NB4 (cell line): ENCODE measurements around the gene STX11.

Experiments
- DNase-seq: peaks from one replicate; pipeline ENCODE4 v3.0.0; 2010; ENCODE audit warnings: low read depth
- H3K4me3 ChIP-seq: one replicate; pipeline ENCODE4 v1.5.1; 2011; ENCODE audit warnings: mild to moderate bottlenecking, low read depth, low read length, moderate library complexity
- MYC ChIP-seq: IDR thresholded peaks from 2 replicates; pipeline ENCODE4 v1.6.1; 2011; ENCODE audit warnings: low read depth, low read length
- POLR2A ChIP-seq: IDR thresholded peaks from 2 replicates; pipeline ENCODE4 v1.6.1; 2011; ENCODE audit warnings: mild to moderate bottlenecking; ENCODE audit not compliant: insufficient read length; ENCODE audit errors: extremely low read depth
- TF ChIP-seq, protein P1 (sequence below): IDR thresholded peaks from 2 replicates; pipeline ENCODE4 v1.6.1; 2011; ENCODE audit warnings: low read depth, low read length
- TF ChIP-seq, protein P2 (sequence below): IDR thresholded peaks from one replicate; pipeline ENCODE4 v1.5.1; 2012; ENCODE audit warnings: low read depth, low read length

Gene STX11

DNA sequence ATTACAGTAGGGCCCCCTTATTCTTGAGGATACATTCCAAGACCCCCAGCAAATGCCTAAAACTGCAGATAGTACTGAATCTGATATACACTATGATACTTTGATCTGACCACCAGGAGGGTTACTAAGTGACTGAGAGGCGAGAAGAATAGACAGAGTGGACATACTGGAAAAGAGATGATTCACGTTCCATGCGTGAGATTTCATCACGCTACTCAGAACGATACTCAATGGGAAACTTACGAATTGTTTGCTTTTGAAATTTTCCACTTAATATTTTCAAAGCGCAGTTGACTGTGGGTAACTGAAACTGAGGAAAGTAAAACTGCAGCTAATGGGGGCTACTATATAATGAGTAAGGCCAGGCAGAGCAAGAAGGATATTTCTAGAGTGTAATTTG is 60.8 kb downstream of the STX11 start:
- TF ChIP-seq POLR2A = no peak
- no peak for TF ChIP-seq MYC
- TF ChIP-seq, protein P1, sequence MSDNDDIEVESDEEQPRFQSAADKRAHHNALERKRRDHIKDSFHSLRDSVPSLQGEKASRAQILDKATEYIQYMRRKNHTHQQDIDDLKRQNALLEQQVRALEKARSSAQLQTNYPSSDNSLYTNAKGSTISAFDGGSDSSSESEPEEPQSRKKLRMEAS = no peak
- TF ChIP-seq, protein P2, sequence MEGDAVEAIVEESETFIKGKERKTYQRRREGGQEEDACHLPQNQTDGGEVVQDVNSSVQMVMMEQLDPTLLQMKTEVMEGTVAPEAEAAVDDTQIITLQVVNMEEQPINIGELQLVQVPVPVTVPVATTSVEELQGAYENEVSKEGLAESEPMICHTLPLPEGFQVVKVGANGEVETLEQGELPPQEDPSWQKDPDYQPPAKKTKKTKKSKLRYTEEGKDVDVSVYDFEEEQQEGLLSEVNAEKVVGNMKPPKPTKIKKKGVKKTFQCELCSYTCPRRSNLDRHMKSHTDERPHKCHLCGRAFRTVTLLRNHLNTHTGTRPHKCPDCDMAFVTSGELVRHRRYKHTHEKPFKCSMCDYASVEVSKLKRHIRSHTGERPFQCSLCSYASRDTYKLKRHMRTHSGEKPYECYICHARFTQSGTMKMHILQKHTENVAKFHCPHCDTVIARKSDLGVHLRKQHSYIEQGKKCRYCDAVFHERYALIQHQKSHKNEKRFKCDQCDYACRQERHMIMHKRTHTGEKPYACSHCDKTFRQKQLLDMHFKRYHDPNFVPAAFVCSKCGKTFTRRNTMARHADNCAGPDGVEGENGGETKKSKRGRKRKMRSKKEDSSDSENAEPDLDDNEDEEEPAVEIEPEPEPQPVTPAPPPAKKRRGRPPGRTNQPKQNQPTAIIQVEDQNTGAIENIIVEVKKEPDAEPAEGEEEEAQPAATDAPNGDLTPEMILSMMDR = no peak
- no peak for DNase-seq
- H3K4me3 ChIP-seq = no peak overlapping the region

DNA sequence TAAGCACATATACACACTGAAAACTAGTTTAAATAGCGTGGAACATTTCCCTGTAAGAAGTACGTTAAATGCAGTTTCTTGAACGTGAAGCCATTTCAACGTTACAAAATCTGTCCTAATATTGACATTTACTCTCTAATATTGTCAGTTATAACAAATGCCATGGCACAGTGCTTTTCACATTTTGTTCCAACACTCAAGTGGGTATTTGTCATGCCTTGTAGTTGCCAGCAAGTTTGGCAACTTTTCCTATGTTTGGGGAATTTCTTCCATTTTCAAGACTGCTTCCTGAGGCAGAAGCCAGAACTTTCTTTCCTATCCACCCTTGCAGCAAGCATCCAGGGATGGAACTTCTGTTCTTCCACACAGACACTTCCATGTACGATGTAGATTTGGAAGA is 63.0 kb downstream of the STX11 start:
- no peak for TF ChIP-seq MYC
- TF ChIP-seq, protein P1 = no peak
- TF ChIP-seq POLR2A = no peak
- TF ChIP-seq, protein P2 = no peak
- no peak overlapping the region for H3K4me3 ChIP-seq
- DNase-seq = no peak

DNA sequence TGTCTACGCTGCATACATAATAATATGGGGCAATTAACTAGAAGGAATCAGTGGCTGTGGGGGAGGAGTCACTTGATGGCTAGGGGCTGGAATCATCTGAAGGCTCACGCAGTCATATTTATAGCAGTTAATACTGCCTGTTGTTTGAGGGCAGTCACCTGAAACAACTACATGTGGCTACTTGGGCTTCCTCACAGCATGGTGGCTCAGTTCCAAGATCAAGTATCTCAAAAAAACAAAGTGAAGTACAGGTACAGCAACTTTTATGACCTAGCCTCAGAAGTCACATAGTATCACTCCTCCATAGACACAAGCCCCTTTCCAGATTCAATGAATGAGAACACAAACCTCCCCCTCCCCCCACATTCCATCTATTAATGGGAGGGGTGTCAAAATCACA is 63.7 kb downstream of the STX11 start:
- TF ChIP-seq, protein P2 = no peak
- TF ChIP-seq, protein P1 = no peak
- TF ChIP-seq POLR2A (no peak), MYC (no peak)
- H3K4me3 ChIP-seq = no peak overlapping the region
- DNase-seq = no peak

DNA sequence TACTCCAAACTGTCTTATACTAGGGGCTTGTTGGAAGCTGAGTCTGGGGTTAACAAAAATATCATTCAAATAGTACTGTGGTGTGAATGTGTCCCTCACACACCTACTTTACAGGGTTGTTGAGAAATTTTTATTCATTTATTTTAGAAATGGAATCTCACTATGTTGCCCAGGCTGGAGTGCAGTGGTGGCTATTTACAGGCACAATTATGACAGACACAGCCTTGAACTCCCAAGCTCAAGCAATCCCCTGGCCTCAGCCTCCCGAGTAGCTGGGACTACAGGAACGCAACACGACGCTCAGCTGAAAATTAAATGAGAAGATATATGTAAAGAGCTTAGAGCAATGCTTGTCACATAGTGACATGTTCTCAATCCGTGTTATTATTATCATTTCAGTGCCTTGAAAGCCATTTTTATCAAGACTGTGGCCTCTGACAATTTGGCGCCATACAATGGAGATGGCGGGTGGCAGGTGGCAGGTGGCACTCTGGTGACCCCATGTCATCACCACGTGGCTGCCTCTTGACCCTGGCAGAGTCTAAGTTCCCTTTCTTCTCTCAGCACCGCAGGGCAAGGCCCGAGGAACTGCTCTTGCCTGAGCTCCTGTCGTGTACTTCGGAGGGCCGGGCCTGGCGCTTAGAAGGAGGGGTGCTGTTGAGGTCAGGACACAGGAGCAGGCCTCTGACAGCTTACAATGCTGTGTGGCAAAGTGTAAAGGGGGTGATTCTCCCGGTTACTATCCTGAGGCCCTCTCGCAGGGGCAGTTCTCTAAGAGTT is 64.5 kb downstream of the STX11 start:
- H3K4me3 ChIP-seq = no peak overlapping the region
- peak; percentile 43 for DNase-seq
- no peak for TF ChIP-seq POLR2A
- TF ChIP-seq, protein P1 = no peak
- TF ChIP-seq, protein P2 = no peak
- TF ChIP-seq MYC = no peak

DNA sequence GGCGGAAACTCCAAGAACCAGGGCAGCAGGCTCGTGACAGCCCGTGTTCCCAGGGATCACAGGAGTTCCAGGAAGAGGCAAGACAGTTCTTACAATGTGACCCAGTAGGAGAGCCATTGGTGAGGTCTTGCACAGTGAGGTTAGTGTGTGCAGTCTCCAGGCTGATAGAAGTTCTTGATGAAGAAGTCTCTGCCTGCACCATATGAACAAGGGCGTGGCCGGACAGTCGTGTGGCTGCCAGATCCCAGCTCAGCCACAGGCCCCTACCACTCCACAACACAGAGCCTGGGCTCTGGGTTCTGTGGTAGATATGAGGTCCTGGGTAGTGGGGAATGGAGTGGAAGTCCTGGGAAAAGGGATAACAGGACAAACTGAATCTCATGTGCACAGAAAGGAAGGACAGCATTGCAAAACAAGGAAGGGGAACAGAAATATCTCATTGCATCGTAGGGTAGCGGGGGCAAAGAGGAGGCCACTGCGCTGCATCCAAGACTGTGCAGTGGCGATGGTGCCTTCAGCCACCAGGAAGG is 65.2 kb downstream of the STX11 start:
- H3K4me3 ChIP-seq = peak overlapping the region; percentile 60
- TF ChIP-seq POLR2A = no peak
- TF ChIP-seq, protein P1 = peak; percentile 34; the same call in 1 of the 2 replicates
- peak; percentile 71 for DNase-seq

DNA sequence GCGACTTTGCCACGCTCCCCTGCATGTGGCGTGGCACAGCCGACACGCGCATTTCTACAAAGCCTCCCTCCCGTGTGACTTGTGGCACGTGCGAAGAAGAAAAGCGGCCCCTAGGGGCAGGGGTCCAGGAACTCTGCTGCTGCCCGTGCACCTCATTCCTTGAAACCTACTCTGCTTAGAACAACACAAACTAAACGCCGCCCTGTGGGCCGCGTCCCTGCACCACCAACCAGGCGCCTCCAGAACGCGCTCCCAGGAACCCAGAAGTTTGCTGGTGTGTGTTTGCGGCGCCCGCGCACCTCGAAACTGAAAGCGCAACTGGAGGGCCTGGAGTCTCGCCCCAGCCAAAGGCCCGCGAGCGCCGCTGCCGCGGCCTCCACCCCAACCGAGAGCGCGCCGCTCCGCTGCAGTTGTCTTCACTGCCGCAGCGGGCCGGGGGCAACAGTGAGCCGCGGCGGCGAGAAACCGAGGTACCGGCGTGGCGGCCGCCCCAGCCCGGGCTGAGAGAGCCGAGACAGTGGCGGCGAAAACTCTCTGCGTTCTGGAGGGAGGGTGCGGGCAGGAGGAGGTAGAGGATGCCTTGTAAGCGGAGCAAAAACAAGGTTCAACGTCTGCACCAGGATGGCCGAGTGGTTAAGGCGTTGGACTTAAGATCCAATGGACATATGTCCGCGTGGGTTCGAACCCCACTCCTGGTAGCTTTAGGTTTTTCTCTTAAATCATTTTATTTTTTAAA is 65.8 kb downstream of the STX11 start:
- peak; percentile 98 for DNase-seq
- peak; percentile 56 for TF ChIP-seq POLR2A
- TF ChIP-seq, protein P1 = peak; percentile 94
- peak; percentile 81 for TF ChIP-seq MYC
- TF ChIP-seq, protein P2 = peak; percentile 54

More for the DNA sequence above, 65.8 kb downstream of the STX11 start:
- peak overlapping the region; percentile 60 for H3K4me3 ChIP-seq
